NK-92 (cell line): ENCODE results near the gene RHOB.

Source experiments
- DNase-seq: peaks from one replicate; lab custom pipeline; 2025; ENCODE audit not compliant: unreplicated experiment; lab: John Stamatoyannopoulos, UW

RHOB gene

DNA sequence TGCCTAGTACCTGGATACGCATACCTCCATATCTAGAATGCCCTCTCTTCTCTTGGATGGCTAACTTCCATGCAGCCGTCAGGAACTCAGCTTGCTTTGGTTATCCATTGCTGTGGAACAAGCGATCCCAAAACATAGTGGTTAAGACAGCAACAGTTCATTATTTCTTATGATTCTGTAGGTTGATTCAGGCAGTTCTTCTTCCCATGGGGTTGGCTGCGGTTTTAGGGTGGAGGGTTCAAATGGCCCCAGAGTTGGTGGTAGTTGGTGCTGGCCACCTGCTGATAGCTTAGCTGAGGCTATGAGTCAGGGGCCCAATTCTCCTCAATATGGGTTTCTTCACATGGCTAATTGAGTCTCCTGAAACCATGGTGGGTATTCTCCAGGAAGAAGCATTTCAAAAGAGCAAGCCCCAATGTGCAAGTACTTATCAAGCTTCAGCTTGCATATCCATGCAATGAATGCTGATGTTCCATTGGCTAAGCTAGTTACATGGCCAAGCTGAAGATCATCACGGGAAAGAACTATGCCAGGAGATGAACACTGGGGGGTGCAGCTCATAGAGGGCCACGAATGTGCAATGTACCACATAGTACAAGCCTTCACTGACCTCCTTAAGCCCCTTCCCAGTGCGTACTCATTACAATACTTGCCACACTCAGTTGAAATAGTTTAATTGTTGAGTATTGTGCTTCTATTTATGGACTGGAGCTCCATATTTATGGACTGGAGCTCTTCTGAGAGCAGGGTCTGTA is 10.0 kb upstream of the RHOB start:
- no peak for DNase-seq

DNA sequence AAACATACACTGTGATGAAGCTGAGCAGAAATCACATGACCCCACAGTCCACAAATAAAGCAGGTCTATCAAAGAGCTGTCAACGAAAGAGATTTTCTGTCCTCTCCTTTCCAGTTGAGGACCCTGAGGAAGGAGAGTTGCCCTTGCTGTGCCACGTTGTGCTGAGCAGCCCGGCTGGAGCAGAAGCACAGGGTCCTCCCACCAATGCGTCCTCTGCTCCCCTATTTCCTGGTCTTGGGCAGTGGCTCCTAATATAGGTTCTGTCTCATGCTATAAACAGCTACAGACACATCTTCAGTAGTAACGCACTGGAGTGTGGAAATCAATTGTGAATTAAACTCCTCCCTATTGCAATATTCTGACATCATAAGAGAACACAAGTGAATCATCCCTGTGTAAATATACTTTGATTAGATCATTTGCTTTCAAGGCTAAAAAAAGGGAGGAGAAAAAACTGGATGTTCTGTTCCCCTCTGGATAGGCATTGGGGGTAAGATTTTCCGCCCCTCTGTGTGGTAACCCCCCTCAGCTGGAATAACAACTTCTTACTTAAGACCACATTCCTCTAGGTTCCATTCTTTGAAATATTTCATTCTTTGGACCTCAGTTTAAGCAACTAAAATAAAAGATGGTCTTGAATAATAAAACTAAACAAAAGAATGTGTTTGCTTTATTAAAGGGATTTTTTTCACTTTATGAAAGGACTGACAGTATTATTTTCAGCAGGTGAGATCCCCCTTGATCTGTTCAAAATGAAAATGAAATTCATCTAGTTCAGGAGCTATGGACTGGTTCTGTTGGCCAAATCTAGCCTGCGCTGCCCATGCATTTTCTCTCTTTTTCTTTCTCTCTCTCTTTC is 8.3 kb upstream of the RHOB start:
- DNase-seq: no peak

DNA sequence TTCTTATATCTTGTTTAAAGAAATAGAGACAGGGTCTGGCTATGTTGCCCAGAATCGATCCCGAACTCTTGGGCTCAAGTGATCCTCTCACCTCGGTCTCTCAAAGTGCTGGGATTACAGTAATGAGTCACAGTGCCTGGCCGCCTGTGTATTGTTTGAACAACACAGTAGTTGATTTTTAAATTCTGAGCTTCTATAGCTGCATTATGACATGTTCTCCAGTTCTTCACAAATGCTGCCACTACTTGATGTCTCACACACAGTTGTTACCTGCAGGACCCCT is 7.7 kb upstream of the RHOB start:
- no peak for DNase-seq

DNA sequence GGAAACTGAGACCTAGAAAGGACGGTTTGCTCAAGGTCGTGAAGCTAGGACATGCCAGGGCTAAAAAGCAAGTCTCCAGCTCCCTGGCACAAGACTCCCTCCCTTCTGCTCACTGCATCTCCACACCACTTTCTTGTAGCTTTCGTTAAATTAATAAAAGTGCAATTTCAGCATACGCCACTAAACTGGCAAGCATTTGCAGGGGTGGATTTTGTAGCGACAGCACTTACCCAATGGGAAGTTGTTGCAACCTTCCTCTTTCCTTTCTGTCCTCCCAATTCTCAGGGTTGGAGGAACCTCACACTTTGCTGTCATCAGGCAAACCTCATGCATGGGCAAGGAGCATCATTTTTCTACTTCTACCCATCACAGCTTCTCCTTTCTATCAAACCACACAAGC is 7.4 kb upstream of the RHOB start:
- DNase-seq: no peak

DNA sequence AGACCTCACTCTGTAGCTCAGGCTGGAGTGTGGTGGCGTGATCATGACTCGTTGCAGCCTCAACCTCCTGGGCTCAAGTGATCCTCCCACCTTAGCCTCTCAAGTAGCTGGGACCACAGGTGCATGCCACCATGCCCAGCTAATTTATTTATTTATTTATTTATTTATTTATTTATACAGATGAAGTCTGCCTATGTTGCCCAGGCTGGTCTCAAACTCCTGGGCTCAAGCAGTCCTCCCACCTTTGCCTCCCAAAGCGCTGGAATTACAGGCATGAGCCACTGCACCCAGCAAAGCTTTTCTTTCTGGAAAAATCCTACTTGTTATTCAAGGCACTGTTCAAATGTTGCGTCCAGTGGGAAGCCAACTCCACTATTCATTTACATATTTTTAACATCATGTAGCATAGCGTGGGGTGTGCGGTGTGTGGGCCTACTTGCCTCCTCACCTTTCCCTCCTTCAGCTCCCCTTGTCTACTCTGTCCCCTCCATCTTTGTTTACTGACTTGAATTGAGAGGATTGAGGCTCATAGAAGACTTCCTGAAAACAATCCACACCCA is 6.8 kb upstream of the RHOB start:
- DNase-seq: no peak

DNA sequence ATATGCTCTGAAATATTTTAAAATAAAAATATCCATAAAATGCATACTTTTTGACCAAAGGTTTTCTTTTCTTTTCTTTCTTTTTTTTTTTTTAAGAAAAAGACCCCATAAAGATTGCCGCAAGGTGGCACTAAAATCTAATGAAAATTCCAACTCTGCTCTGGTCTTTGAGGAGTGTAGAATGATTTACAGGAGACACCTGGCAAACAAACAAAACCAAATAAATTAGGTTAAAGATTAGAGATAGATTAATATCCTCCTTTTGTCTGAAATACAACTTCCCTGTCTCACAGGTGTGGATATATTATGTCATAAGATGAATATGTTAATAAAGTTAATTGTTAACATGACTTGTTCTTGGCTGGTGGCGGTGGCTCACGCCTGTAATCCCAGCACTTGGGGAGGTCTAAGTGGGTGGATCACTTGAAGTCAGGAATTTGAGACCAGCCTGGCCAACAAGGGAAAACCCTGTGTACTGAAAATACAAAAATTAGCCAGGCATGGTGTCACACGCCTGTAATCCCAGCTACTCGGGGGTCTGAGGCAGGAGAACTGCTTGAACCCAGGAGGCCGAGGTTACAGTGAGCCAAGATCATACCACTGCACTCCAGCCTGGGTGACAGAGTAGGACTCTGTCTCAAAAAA is 3.5 kb upstream of the RHOB start:
- no peak for DNase-seq

DNA sequence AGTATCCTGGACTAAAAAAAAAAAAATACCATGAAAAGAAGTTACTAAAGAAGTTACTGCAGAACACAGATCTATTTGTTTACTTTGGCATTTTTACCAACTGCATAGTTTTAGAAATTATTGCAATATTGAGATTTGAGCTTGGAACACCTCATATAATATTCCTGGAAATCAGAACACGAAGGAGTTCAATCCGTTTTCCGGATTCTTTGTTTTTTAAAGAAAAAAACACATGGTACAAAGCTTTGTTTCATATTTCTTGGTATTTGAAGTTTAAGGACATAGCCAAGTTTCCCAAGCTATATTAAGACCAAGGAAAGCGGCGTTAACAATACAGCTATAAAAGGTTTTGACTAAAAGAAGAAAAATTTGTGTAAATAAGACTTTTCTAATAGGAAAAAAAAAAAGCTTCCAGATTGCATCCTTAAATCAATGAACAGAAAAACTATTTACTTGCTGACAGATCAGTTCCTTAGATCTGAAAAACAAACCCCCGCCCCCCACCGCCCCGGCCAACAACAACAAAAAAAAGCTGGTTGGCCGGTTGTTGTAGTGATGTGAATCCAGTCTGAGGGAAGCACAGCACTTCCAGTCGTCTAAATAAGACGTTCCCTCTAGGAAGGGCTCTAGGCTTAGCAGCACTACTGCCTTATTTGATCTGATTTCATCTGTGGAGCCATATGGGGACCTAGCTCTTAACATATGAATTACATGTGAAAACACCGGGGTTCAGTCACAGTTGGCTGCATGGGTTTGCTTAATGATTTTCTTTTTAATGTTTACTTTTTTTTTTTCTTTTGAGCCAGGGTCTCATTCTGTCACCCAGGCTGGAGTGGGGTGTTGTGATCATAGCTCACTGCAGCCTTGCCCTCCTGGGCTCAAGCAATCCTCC is 2.5 kb upstream of the RHOB start:
- DNase-seq: no peak

DNA sequence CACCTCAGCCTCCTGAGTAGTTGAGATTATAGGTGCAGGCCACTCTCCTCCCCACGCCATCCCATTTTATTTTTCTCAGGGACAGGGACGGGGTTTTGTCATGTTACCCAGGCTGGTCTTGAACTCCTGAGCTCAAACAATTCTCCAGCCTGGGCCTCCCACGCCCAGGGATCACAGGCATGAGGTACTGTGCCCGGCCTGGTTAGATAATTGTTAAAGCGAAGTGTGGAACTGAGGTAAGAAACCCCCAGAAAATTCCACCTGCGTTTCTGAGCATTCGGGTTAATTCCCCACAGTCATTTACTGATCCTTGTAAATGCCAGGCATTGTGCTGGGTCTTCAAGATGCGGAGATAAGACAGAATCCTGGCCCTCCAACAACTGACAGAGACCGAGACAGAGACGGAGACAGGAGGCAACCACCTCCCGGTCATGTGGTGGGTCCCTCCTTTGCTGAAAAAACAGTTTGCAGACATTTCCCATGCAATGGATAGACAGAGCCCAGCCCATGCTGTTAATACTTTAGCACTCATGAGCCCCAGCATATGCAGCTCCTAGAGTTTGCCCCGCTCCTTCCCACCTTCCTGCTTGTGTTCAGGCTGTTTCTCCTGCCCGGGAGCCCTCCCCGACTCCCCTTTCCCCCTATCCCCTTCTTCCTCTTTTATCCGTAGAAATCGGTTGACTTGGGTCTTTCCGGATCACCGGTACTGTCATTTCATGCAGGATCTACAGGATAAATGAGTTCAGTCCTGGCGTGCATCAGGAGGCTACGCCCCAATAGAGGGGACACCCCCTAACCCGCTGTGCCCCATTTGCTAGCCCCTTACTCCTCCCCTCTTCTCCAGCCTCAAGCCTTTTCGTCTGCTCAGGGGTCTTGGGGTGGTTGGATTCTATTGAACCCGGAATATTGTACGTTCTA is 1.6 kb upstream of the RHOB start:
- no peak for DNase-seq

DNA sequence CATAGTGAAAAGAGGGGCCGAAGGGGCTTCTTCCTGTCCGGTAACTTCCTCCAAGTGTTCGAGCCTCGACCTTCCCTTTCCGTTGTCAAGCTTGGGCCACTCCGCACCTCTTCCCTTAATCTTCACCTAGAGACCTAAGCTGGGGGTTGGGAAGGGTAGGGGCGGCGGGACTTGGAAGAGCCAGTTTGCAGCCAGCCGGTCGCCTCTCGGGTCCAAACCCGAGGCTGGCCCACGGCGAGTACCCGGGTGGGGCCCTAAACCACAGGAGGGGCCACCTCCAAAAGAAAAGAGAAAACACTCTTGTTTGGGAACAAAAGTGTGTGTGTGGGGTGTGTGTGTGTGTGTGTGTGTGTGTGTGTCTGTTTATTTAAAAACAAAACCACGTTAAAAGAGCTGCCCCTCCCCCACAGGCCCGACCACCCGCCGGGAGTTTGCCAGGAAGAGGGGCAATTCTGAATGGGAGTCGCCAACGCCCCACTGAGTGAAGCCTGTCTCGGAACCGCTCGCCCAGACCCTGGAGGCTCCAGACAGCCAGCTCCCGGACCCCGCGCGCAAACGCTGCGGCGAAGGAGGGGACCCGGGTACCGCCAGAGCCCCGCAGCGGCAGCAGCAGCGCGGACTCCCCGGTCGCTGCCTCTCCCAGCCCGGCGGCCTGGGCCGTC is 488 bp upstream of the RHOB start:
- DNase-seq: no peak

DNA sequence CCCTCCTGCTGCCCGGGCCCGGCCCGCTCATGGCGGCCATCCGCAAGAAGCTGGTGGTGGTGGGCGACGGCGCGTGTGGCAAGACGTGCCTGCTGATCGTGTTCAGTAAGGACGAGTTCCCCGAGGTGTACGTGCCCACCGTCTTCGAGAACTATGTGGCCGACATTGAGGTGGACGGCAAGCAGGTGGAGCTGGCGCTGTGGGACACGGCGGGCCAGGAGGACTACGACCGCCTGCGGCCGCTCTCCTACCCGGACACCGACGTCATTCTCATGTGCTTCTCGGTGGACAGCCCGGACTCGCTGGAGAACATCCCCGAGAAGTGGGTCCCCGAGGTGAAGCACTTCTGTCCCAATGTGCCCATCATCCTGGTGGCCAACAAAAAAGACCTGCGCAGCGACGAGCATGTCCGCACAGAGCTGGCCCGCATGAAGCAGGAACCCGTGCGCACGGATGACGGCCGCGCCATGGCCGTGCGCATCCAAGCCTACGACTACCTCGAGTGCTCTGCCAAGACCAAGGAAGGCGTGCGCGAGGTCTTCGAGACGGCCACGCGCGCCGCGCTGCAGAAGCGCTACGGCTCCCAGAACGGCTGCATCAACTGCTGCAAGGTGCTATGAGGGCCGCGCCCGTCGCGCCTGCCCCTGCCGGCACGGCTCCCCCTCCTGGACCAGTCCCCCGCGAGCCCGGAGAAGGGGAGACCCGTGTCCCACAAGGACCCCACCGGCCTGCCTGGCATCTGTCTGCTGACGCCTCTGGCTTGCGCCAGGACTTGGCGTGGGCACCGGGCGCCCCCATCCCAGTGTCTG is 767 bp downstream of the RHOB start:
- no peak for DNase-seq

DNA sequence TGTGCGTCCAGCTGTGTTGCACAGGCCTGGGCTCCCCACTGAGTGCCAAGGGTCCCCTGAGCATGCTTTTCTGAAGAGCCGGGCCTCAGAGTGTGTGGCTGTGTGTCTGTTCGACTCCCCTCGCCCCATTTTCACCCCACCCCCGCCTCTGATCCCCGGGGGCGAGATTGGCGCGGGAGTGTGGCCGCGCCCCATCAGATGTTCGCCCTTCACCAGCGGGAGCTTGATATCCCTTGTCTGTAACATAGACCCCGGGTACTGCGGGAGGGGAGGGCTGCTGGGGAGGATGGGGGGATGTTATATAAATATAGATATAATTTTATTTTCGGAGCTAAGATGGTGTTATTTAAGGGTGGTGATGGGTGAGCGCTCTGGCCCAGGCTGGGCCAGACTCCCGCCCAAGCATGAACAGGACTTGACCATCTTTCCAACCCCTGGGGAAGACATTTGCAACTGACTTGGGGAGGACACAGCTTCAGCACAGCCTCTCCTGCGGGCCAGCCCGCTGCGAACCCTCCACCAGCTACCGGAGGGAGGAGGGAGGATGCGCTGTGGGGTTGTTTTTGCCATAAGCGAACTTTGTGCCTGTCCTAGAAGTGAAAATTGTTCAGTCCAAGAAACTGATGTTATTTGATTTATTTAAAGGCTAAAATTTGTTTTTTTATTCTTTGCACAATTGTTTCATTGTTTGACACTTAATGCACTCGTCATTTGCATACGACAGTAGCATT is 1.5 kb downstream of the RHOB start:
- no peak for DNase-seq

DNA sequence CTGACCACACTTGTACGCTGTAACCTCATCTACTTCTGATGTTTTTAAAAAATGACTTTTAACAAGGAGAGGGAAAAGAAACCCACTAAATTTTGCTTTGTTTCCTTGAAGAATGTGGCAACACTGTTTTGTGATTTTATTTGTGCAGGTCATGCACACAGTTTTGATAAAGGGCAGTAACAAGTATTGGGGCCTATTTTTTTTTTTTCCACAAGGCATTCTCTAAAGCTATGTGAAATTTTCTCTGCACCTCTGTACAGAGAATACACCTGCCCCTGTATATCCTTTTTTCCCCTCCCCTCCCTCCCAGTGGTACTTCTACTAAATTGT is 2.1 kb downstream of the RHOB start:
- DNase-seq: no peak

DNA sequence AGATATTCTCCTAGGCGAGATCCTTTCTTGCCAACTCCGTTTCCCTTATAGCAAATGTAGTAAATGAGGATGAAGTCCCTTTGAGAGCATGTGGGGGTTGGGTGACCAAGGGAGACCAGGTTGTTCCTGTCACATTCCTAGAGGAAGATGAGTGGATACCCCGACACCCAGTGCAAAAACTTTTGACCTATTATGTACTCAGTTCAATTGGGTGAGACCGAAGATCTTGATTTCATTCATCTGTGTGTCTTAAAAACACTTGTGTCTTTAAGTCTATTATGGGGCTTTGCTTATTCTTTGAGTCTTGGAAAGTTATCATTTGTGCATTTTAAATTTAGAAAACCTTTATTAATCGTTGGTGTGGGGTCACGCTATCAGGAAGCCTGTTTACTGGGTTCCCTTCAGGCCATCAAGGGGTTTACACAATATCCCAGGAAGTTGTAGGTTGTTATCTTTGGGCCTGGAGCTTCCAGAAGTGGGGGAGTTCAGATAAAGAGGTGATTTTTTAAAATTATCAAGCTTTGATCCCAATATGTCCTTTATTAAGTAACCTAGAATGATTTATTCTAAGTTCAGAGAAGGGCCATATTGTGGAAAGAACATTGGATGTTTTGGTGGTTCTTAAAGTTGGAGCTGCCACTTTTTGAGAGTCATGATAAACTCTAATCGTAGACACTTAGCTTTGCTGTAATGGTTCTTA is 2.8 kb downstream of the RHOB start:
- DNase-seq: no peak

DNA sequence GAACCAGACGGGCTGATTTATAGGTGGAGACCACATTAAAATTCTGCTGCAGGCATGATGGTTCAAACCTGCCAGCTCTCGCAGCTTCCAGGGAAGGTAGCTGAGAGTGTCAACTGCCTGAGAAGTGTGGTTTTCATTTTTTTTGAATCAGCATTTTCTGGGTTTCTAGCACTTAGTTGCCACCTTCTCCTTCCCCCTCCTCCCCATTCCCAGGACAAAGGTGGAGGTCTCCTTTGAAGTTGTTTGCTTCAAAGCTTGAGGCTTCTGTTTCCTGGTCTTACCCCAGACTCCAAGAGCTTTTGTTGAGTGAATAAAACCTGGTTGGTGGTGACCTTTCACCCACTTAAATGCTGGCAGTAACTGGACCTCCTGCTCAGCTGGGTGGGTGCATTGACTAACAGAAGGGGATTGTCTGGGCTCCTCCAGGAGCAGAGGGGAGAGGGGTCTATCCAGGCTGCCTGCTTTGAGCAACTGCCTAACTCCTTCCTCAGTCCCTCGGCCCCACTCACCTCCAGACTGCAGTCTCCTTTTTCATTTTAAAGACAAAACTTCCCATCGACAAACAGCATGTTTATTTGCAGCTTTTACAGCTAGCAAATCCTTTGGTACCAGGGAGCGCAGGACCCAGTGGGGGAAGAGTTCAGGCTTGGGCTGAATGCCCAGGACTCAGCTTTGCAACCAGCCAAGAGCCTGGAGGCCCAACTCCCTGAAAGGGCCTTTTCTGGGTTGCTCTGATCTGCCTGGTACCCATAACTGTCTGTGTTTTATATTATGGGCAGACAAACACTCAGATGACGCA is 3.5 kb downstream of the RHOB start:
- no peak for DNase-seq

DNA sequence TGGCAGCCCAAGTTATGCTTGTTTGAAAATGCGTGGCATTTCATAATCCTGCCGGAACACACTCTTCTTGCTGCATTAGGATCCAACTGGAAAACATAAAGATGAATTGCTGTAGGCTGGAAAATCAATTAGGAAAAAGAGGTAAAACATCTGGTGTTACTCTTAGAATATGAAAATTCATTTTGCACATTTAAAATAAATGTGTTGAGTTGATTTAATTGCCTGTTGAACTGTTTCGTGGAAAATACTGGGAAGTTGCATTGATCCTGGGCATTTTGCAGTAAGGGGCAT is 4.1 kb downstream of the RHOB start:
- no peak for DNase-seq

DNA sequence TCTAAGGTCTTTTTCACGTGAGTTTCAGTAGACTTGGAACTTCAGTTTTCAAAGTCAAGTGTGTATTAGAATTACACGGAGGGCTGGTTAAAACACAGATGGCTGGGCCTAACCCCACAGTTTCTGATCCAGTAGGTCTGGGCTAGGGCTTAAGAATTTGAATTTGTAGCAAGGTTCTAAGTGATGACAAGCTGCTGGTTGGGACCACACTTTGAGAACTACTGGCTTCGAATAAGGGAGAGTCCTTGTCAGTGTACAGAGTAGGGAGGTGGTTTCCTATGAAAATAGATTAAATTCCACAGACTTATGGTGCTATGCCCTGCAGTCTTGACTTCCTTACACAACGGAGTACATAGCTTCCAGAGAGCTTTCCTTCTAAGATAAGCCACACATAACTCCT is 4.5 kb downstream of the RHOB start:
- DNase-seq: no peak
